Measurements from ENCODE around the gene GRM7.
A peak's percentile ranks its signal among the peaks of the same experiment; 100 is the strongest.

GRM7 gene

GRCh38 chr3:7745711-7746110, 884.8 kb downstream of the GRM7 start:
- intact Hi-C loops (cut with DNase I): no loop called here
- no peak for DNase-seq

DNA sequence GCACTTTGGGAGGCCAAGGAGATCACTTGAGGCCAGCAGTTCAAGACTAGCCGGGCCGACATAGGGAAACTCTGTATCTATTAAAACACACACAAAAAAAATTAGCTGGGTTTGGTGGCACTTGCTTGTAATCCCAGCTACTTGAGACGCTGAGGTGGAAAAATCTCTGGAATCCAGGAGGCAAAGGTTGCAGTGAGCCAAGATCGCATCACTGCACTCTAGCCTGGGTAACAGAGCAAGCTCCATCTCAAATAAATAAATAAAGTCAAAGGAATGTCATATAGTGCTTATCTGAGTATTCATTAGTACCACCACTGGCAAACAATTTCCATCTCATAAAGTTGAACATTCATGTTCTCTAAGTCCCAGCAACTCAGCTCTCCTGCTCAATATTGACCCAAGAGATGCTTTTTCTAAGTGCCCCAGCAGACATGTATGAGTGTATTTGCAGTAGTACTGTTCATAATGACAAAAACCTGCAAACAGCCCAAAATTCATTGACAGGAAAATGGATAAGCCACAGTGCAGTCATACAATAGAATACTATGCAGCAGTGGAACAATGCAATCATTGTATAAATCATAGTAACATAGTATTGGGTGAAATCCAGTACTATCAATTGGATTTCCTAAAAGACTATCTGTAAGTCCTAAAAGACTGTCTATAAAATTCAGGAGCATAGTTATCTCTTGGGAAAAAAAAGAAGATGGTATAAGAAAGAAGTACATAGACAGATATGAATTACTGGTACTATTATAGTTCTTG, 889.2 kb downstream of the GRM7 start:
- DNase-seq: no peak
- intact Hi-C loops (cut with DNase I): no loop called here

DNA sequence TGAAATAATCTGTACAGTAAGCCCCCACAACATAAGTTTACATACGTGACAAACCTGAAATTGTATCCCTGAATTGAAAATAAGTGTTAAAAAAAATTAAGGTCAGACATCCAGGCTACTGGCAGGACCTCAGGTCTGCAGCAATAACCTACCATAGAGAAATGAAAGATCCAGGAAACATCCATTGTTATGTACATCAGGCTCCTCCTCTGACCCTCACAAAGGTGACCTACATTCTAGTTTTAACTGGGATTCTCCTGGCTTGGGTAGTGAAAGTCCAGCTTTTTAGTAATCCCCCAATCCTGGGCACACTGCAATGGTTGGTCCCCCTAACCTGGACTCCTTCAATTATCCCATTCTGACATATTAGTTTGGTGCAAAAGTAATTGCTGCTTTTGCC, 891.1 kb downstream of the GRM7 start:
- intact Hi-C loops (cut with DNase I): no loop called here

DNA sequence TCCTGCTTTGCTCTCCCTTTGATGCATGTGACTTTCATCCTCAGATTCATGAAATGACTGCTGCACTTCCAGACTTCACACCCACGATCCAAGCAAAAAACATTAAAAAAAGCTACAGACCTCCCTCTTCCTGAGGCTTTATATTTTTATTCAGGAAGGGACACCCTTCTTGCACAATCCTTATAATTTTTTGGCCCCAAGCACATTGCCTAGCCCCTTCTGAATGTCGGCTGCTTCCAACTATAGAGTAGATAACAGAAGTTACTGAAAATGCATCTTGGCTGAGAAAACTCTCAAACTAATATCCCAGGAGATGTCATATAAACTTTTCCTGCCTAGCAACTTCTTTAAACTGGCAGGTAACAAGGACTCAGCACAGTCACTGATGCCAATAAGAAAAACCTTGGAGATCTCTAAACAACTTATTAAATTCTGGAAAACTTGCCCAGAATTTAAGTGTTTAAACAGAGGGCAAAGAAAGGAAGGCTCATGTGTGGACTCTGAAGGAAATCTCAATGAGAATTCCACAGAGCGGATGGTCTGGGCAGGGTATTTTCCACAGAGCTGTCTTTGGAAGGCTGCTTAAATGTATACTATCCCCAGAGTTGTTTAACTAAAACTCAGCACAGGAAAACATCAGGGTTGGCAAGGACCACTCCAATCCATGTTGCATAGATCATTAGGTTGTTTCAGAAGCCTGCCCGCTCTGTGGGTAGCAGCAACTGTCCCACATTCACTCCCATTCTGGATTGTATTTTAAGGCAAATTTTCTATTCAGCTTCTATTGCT, 893.9 kb downstream of the GRM7 start:
- no peak for DNase-seq
- intact Hi-C loops (cut with DNase I): no loop called here

More for the DNA sequence above, 891.1 kb downstream of the GRM7 start:
- no peak for DNase-seq

DNA sequence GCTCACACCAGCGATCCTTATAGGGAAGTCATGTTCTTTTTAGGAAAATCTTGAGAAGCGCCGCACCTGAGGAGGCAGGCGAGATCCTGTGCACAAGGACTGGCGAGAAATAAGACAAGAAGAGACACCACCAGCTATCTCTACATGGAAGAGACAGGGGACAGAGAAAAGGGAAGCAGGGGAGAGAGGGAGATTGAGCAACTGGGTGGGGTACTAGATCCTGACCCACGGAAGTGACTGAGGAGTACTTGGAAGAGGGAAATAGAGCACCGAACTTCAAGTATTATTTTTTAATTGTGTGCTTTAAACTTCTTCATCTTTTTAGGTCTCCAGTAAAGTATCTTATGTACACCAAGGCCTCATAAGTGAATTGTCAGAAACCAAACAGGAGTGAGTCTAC, 898.7 kb downstream of the GRM7 start:
- DNase-seq: no peak
- intact Hi-C loops (cut with DNase I): no loop called here

GRCh38 chr3:7760718-7761117, 899.8 kb downstream of the GRM7 start:
- DNase-seq: no peak
- intact Hi-C loops (cut with DNase I): no loop called here

- DNase-seq: no peak
- intact Hi-C loops (cut with DNase I): no loop called here
Observed at GRCh38 chr3:7764115-7764514, 903.2 kb downstream of the GRM7 start.

DNA sequence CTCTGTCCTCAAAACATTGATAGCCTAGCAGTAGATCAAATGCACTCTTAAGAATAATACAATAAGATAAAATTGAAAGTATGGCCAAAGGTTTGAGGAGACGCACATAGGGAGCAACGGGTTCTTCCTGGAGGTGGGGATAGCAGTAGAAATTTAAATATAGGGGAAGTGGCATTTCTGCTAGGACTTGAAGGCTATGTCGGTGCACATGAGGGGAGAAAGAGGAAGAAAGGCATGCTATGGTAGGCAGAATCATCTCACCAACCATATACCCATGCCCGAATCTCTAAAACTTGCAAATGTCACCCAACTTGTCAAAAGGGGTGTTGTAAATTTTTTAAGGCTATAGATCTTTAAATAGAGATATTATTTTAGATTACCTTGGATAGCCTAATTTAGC, 905.6 kb downstream of the GRM7 start:
- intact Hi-C loops (cut with DNase I): no loop called here
- DNase-seq: no peak

GRCh38 chr3:7779331-7779730, 918.4 kb downstream of the GRM7 start:
- no peak for DNase-seq
- intact Hi-C loops (cut with DNase I): no loop called here

- peak in 1 of 10 donors; percentile 50 for DNase-seq
- intact Hi-C loops (cut with DNase I): no loop called here
Observed at GRCh38 chr3:7781395-7781794, 920.5 kb downstream of the GRM7 start.

DNA sequence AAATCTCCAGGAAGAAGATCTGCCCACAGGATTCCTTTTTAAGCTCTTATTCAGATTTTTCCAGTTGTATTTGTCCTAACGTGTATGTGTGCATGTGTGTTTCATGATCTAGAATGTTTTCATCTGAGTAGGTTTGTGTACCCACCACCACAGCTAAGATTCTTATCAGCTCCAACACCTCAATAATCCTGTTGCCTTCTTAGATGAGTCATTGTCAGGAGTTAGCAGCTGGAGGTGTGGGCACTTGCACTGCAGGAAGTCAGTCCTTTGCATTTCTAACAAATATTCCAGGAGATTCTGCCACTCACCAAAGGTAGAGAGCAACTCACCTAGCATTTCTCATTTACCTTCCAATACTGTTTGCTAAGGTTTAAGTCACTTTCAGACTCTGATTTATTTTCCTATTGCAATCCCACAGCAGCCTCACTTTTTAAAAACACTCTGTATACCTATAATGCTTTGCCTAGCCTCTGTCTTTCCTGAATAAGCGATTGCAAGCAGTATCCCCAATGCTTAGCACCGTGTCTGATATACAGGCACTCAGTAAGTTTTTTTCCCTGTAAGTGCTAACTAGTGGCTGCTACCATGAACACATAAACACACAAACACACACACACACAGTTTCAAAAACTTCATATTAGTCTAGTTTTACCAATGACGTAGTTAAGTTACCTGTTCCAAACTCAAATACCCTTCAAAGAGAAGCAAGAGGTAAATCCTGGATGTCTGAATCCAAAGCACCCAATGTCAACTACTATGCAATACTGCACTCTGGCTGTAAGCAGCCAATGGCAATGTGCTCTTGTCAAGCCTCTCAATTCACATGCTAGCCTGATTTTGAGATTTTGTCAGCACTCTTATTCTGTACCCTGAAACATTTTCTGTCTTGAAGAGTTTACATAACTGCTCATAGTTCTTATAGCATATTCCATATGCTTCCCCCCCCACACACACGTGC, 927.2 kb downstream of the GRM7 start:
- intact Hi-C loops (cut with DNase I): no loop called here
- no peak for DNase-seq

GRCh38 chr3:7788881-7789280, 928.0 kb downstream of the GRM7 start:
- intact Hi-C loops (cut with DNase I): no loop called here
- no peak for DNase-seq

- intact Hi-C loops (cut with DNase I): no loop called here
- DNase-seq: no peak
Observed at GRCh38 chr3:7789324-7789723, 928.4 kb downstream of the GRM7 start.

DNA sequence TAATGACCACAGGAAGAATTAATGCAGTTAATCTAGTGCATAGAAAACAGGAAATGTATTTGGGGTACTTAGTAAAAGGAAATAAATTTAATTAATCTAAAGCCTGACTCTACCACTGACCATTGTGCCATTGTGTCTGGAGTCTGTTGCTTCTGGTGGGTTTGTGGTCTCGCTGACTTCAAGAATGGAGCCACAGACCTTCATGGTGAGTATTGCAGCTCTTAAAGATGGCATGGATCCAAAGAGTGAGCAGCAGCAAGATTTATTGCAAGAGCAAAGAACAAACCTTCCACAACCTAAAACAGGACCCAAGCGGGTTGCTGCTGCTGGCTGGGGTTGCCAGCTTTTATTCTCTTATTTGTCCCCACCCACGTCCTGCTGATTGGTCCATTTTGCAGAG, 929.2 kb downstream of the GRM7 start:
- intact Hi-C loops (cut with DNase I): loop anchor here (10.0 kb wide), 1 partner anchor 515 kb away; no protein-coding TSS in a partner anchor
- no peak for DNase-seq

Measured in posterior cingulate gyrus (tissue), 11 donors.